WTC11 (cell line): Measurements from ENCODE around the gene ZFAND6. TPM values are rescaled to one million over a fixed set of nuclear protein-coding genes. Genes with fewer than 3 reads are reported as not detected.

Experiments
- ATAC-seq: fragments of 200-7000 bp; cut with Tn5 transposase; 2 replicates; pipeline ENCODE4 v1.10.0; 2021; ENCODE audit warnings: mild to moderate bottlenecking, moderate library complexity
- CTCF ChIA-PET: fragments of 300-600 bp; sonication (Branson Sonifier 250); formaldehyde crosslinking; loops from one replicate; lab custom pipeline; 2021; ENCODE audit warnings: antibody characterized with exemption; lab: Charles Lee
- POLR2A ChIA-PET: fragments of 350-600 bp; sonication (Branson Sonifier 250); formaldehyde crosslinking; loops from one replicate; lab custom pipeline; 2021; ENCODE audit warnings: antibody characterized with exemption; lab: Charles Lee
- DNase-seq: peaks from one replicate; pipeline ENCODE4 v3.0.0; 2021; ENCODE audit warnings: low spot score
- H3K27ac Mint-ChIP-seq: 2 replicates; pipeline ENCODE4 v1.8.0; 2021; ENCODE audit warnings: mixed read lengths
- H3K27me3 Mint-ChIP-seq: 2 replicates; pipeline ENCODE4 v1.8.0; 2021; ENCODE audit warnings: low read depth, mild to moderate bottlenecking, moderate library complexity, mixed read lengths
- H3K36me3 Mint-ChIP-seq: 2 replicates; pipeline ENCODE4 v1.8.0; 2021; ENCODE audit warnings: mixed read lengths
- H3K4me1 Mint-ChIP-seq: 2 replicates; pipeline ENCODE4 v1.8.0; 2022; ENCODE audit warnings: mixed read lengths
- H3K4me3 Mint-ChIP-seq: 2 replicates; pipeline ENCODE4 v1.8.0; 2021; ENCODE audit warnings: mild to moderate bottlenecking, moderate library complexity, mixed read lengths
- H3K9me3 Mint-ChIP-seq: 2 replicates; pipeline ENCODE4 v1.8.0; 2021; ENCODE audit warnings: mixed read lengths
- CTCF ChIP-seq: fragments of 200-600 bp; IDR thresholded peaks from 2 replicates; pipeline ENCODE4 v1.8.0; 2022; ENCODE audit warnings: antibody characterized with exemption
- ELF4 ChIP-seq: sonication (generic); formaldehyde crosslinking; IDR thresholded peaks from 2 replicates; pipeline ENCODE4 v1.8.1; 2022; ENCODE audit warnings: low read depth, mild to moderate bottlenecking, moderate library complexity, missing genetic modification reagents
- GTF2I ChIP-seq: fragments of 250-450 bp; sonication (Bioruptor Pico); conservative IDR thresholded peaks from 2 replicates; pipeline ENCODE4 v1.4.0; 2021; ENCODE audit warnings: mild to moderate bottlenecking
- JUN ChIP-seq: sonication (generic); formaldehyde crosslinking; IDR thresholded peaks from 2 replicates; pipeline ENCODE4 v1.8.0; 2023; ENCODE audit warnings: mild to moderate bottlenecking, missing genetic modification reagents
- NFYB ChIP-seq: sonication (generic); formaldehyde crosslinking; conservative IDR thresholded peaks from 2 replicates; pipeline ENCODE4 v1.8.0; 2022; ENCODE audit warnings: low read depth, missing genetic modification reagents
- NR2C2 ChIP-seq: sonication (generic); formaldehyde crosslinking; IDR thresholded peaks from 2 replicates; pipeline ENCODE4 v1.8.0; 2022; ENCODE audit warnings: mild to moderate bottlenecking, missing genetic modification reagents
- OVOL2 ChIP-seq: fragments of 250-450 bp; sonication (Bioruptor Pico); IDR thresholded peaks from 2 replicates; pipeline ENCODE4 v1.9.0; 2021; ENCODE audit warnings: mild to moderate bottlenecking, borderline replicate concordance
- TCF7 ChIP-seq: sonication (generic); formaldehyde crosslinking; IDR thresholded peaks from 2 replicates; pipeline ENCODE4 v1.8.0; 2022; ENCODE audit warnings: mild to moderate bottlenecking, low read depth, missing genetic modification reagents, moderate library complexity
- TEAD4 ChIP-seq: sonication (generic); formaldehyde crosslinking; IDR thresholded peaks from 2 replicates; pipeline ENCODE4 v1.8.0; 2022; ENCODE audit warnings: mild to moderate bottlenecking, missing genetic modification reagents
- USF1 ChIP-seq: sonication (generic); formaldehyde crosslinking; IDR thresholded peaks from 2 replicates; pipeline ENCODE4 v1.8.0; 2022; ENCODE audit warnings: mild to moderate bottlenecking, missing genetic modification reagents
- ZNF263 ChIP-seq: sonication (generic); formaldehyde crosslinking; IDR thresholded peaks from 2 replicates; pipeline ENCODE4 v1.8.1; 2022; ENCODE audit warnings: low read depth, mild to moderate bottlenecking, moderate library complexity, missing genetic modification reagents
- ZNF281 ChIP-seq: sonication (generic); formaldehyde crosslinking; IDR thresholded peaks from 2 replicates; pipeline ENCODE4 v1.8.0; 2023; ENCODE audit warnings: mild to moderate bottlenecking, missing genetic modification reagents
- ZNF317 ChIP-seq: sonication (generic); formaldehyde crosslinking; IDR thresholded peaks from 2 replicates; pipeline ENCODE4 v1.8.1; 2023; ENCODE audit warnings: low read depth, mild to moderate bottlenecking, moderate library complexity, missing genetic modification reagents, borderline replicate concordance
- ZNF416 ChIP-seq: fragments of 250-450 bp; sonication (Bioruptor Pico); IDR thresholded peaks from 2 replicates; pipeline ENCODE4 v1.9.0; 2021; ENCODE audit warnings: mild to moderate bottlenecking, inconsistent platforms
- ZNF671 ChIP-seq: fragments of 250-450 bp; sonication (Bioruptor Pico); IDR thresholded peaks from 2 replicates; pipeline ENCODE4 v1.8.0; 2021; ENCODE audit warnings: mild to moderate bottlenecking
- total RNA-seq: library from RNA; stranded (reverse); gene quantifications from 3 replicates; pipeline ENCODE4 v1.2.3, GENCODE V29; 2021
- TF ChIP-seq, protein P1 (sequence below): sonication (generic); formaldehyde crosslinking; IDR thresholded peaks from 2 replicates; pipeline ENCODE4 v1.8.1; 2022; ENCODE audit warnings: low read depth, missing genetic modification reagents, borderline replicate concordance
- TF ChIP-seq, protein P2 (sequence below): sonication (generic); formaldehyde crosslinking; conservative IDR thresholded peaks from 2 replicates; pipeline ENCODE4 v1.8.1; 2022; ENCODE audit warnings: mild to moderate bottlenecking, missing genetic modification reagents
- TF ChIP-seq, protein P3 (sequence below): fragments of 250-450 bp; sonication (Bioruptor Pico); conservative IDR thresholded peaks from 2 replicates; pipeline ENCODE4 v1.9.0; 2021; ENCODE audit warnings: mild to moderate bottlenecking
- TF ChIP-seq, protein P4 (sequence below): fragments of 250-450 bp; sonication (Bioruptor Pico); IDR thresholded peaks from 2 replicates; pipeline ENCODE4 v1.9.0; 2021; ENCODE audit warnings: mild to moderate bottlenecking
- TF ChIP-seq, protein P5 (sequence below): sonication (generic); formaldehyde crosslinking; IDR thresholded peaks from 2 replicates; pipeline ENCODE4 v1.8.0; 2023; ENCODE audit warnings: missing genetic modification reagents, mild to moderate bottlenecking, borderline replicate concordance

The ZFAND6 gene
- total RNA-seq, 1 experiment from 2014 or later = 114 TPM

DNA sequence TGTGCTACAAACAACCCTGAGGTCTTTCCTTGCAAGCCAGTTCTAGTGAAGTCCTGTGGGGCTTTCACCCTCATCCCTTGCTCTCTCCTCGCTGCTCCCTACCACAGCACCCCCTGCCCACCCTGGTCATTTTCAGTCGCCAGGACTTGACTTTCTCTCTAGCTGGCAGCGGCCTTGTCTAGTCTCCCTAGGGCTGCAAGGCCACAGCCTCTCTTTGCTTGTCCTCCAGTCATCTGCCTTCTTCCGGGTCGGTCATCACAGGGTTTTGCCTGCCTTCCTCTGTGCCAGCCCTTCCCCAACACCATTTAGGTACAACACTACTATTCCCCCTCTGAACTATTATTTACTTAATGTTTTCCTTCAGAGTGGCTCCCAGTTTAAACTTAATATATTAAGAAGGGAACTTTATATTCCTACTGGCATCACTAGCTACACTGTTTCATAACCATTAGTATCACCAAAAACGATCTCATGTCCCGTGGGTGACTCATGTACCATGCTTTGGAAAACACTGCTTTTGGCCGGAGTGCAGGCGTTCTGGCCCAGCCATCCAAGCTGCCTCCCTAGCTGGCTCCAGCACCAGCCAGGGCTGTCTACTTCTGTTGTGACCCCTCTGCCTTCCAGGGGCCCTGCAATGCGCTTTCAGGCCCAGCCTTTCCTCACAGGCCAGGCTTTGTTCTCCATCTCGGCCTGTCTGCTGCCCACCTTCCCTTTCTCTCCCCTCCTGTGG is 114.7 kb downstream of the ZFAND6 start:
- TF ChIP-seq GTF2I (CRISPR knock-in tag) = no peak
- no peak for TF ChIP-seq ELF4 (CRISPR knock-in tag)
- TF ChIP-seq, protein P1, sequence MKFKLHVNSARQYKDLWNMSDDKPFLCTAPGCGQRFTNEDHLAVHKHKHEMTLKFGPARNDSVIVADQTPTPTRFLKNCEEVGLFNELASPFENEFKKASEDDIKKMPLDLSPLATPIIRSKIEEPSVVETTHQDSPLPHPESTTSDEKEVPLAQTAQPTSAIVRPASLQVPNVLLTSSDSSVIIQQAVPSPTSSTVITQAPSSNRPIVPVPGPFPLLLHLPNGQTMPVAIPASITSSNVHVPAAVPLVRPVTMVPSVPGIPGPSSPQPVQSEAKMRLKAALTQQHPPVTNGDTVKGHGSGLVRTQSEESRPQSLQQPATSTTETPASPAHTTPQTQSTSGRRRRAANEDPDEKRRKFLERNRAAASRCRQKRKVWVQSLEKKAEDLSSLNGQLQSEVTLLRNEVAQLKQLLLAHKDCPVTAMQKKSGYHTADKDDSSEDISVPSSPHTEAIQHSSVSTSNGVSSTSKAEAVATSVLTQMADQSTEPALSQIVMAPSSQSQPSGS = no peak
- TF ChIP-seq ZNF317 (CRISPR knock-in tag) = no peak
- TF ChIP-seq NFYB (CRISPR knock-in tag) = no peak
- no peak for TF ChIP-seq USF1 (CRISPR knock-in tag)
- TF ChIP-seq ZNF263 (CRISPR knock-in tag) = no peak
- no peak for TF ChIP-seq OVOL2
- TF ChIP-seq ZNF281 = no peak
- no peak for TF ChIP-seq TEAD4 (CRISPR knock-in tag)
- H3K27me3 Mint-ChIP-seq = no peaks in the 10 kb centered on the region
- H3K9me3 Mint-ChIP-seq = peaks cover 5% of the 10 kb centered on the region
- CTCF ChIA-PET = interaction anchor here (0.9 to 1.9 kb wide), 10 partner anchors 13 to 462 kb away, joined by 3 to 6 read pairs (median 4); partner anchors contain the start of gene FAH
- no peak overlapping the region for H3K4me3 Mint-ChIP-seq
- H3K4me1 Mint-ChIP-seq = no peaks in the 10 kb centered on the region
- ATAC-seq (no peak), DNase-seq (no peak)
- H3K36me3 Mint-ChIP-seq = peaks cover 16% of the 10 kb centered on the region
- peak overlapping the region; percentile 41 for H3K27ac Mint-ChIP-seq
- POLR2A ChIA-PET = interaction anchor here (0.6 kb wide), 1 partner anchor 111 kb away, joined by 4 read pairs; no protein-coding TSS in a partner anchor

GRCh38 chr15:80175436-80175835 is 116.0 kb downstream of the ZFAND6 start:
- ATAC-seq (no peak), DNase-seq (no peak)
- no peak overlapping the region; the same call in 1 of the 2 replicates for H3K27ac Mint-ChIP-seq
- H3K4me1 Mint-ChIP-seq = no peaks in the 10 kb centered on the region
- CTCF ChIA-PET = no interaction called here
- H3K4me3 Mint-ChIP-seq = no peak overlapping the region
- no peaks in the 10 kb centered on the region for H3K27me3 Mint-ChIP-seq
- POLR2A ChIA-PET = no interaction called here
- peaks cover 14% of the 10 kb centered on the region for H3K36me3 Mint-ChIP-seq
- peaks cover 4% of the 10 kb centered on the region for H3K9me3 Mint-ChIP-seq
- TF ChIP-seq, protein P2, sequence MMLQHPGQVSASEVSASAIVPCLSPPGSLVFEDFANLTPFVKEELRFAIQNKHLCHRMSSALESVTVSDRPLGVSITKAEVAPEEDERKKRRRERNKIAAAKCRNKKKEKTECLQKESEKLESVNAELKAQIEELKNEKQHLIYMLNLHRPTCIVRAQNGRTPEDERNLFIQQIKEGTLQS (CRISPR knock-in tag) = no peak
- TF ChIP-seq NR2C2 (CRISPR knock-in tag) (no peak), ZNF671 (CRISPR knock-in tag) (no peak), ELF4 (CRISPR knock-in tag) (no peak), ZNF416 (CRISPR knock-in tag) (no peak), JUN (CRISPR knock-in tag) (no peak), CTCF (no peak), TCF7 (CRISPR knock-in tag) (no peak), OVOL2 (no peak)
- TF ChIP-seq, protein P3, sequence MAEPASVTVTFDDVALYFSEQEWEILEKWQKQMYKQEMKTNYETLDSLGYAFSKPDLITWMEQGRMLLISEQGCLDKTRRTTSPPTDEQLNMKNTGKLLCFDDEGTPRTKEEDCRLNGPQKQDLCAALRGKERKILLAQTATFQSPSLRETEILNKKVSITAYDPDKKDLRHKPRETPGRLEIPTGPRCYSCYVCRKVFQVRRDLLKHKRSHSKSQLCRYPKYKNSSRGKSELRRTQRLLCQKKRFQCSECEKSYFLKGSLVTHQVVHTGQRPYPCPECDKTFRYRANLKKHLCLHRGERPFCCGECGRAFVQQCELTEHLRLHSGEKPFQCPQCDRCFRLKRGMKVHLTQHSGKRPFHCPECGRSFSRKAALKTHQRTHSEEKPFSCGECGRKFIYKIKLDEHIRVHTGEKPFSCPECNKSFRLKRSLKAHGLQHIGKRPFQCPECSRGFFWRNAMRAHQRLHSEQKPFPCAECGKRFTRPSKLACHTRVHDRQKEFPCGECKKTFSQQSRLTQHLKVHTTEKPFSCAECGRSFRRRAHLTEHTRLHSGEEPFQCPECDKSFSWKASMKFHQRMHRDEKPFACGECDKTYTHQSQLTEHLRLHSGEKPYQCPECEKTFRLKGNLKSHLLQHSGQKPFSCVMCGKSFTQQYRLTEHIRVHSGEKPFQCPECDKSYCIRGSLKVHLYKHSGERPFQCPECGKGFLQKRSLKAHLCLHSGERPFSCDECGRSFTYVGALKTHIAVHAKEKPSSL (CRISPR knock-in tag) = no peak
- TF ChIP-seq, protein P4, sequence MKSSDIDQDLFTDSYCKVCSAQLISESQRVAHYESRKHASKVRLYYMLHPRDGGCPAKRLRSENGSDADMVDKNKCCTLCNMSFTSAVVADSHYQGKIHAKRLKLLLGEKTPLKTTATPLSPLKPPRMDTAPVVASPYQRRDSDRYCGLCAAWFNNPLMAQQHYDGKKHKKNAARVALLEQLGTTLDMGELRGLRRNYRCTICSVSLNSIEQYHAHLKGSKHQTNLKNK (CRISPR knock-in tag) = no peak
- TF ChIP-seq, protein P5, sequence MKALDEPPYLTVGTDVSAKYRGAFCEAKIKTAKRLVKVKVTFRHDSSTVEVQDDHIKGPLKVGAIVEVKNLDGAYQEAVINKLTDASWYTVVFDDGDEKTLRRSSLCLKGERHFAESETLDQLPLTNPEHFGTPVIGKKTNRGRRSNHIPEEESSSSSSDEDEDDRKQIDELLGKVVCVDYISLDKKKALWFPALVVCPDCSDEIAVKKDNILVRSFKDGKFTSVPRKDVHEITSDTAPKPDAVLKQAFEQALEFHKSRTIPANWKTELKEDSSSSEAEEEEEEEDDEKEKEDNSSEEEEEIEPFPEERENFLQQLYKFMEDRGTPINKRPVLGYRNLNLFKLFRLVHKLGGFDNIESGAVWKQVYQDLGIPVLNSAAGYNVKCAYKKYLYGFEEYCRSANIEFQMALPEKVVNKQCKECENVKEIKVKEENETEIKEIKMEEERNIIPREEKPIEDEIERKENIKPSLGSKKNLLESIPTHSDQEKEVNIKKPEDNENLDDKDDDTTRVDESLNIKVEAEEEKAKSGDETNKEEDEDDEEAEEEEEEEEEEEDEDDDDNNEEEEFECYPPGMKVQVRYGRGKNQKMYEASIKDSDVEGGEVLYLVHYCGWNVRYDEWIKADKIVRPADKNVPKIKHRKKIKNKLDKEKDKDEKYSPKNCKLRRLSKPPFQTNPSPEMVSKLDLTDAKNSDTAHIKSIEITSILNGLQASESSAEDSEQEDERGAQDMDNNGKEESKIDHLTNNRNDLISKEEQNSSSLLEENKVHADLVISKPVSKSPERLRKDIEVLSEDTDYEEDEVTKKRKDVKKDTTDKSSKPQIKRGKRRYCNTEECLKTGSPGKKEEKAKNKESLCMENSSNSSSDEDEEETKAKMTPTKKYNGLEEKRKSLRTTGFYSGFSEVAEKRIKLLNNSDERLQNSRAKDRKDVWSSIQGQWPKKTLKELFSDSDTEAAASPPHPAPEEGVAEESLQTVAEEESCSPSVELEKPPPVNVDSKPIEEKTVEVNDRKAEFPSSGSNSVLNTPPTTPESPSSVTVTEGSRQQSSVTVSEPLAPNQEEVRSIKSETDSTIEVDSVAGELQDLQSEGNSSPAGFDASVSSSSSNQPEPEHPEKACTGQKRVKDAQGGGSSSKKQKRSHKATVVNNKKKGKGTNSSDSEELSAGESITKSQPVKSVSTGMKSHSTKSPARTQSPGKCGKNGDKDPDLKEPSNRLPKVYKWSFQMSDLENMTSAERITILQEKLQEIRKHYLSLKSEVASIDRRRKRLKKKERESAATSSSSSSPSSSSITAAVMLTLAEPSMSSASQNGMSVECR = no peak
